D721Med (cell line): Measurements from ENCODE around the gene PAQR9.
A peak's percentile ranks its signal among the peaks of the same experiment; 100 is the strongest.

Experiments used
- DNase-seq: peaks from one replicate; pipeline ENCODE4 v3.0.0; 2011; ENCODE audit warnings: low spot score; ENCODE audit not compliant: insufficient read length
- FAIRE-seq: peaks from 2 replicates; lab custom pipeline; 2011; peaks lifted over from hg19 to GRCh38; lab: Jason Lieb, UNC
- TF ChIP-seq, protein P1 (sequence below): IDR thresholded peaks from 2 replicates; pipeline ENCODE4 v1.5.1; 2012; ENCODE audit warnings: mild to moderate bottlenecking, control low read depth; ENCODE audit not compliant: insufficient read depth; ENCODE audit errors: missing control alignments

PAQR9 gene

DNA sequence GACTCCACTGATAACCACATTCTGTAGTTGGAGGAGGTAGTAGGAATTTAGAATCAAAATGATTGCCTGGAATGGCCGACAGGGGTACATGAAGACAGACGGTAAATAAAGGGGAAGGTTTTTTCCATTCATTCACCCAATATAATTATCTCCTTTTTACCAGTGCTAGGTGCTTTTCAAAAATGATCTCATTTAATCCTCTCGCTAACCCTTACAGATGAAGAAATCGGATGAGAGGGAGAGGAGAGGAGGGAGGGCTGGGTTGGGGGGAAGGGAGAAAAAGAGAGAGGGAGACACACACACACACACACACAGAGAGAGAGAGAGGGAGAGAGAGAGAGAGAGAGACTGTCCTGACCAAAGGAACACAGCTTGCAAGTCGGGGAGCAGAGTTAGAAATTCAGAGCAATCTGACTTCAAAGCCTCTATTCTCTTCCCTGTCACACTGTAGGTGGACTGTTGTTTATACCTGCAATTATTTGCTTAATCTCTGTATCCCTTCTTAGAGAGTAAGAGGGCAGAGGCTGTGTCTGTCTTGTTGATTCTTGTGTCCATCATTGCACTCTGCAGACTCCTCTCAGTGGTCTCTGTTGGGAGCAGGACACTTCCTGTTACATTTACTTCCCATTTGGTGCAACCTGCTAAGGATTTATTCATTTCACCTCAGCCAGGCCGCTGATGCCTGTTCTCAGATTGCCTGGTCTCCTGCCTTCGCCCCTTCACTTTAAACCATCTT lies 18.7 kb upstream of the PAQR9 start:
- DNase-seq = no peak
- peak; percentile 46 for FAIRE-seq
- TF ChIP-seq, protein P1, sequence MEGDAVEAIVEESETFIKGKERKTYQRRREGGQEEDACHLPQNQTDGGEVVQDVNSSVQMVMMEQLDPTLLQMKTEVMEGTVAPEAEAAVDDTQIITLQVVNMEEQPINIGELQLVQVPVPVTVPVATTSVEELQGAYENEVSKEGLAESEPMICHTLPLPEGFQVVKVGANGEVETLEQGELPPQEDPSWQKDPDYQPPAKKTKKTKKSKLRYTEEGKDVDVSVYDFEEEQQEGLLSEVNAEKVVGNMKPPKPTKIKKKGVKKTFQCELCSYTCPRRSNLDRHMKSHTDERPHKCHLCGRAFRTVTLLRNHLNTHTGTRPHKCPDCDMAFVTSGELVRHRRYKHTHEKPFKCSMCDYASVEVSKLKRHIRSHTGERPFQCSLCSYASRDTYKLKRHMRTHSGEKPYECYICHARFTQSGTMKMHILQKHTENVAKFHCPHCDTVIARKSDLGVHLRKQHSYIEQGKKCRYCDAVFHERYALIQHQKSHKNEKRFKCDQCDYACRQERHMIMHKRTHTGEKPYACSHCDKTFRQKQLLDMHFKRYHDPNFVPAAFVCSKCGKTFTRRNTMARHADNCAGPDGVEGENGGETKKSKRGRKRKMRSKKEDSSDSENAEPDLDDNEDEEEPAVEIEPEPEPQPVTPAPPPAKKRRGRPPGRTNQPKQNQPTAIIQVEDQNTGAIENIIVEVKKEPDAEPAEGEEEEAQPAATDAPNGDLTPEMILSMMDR = peak; percentile 6

DNA sequence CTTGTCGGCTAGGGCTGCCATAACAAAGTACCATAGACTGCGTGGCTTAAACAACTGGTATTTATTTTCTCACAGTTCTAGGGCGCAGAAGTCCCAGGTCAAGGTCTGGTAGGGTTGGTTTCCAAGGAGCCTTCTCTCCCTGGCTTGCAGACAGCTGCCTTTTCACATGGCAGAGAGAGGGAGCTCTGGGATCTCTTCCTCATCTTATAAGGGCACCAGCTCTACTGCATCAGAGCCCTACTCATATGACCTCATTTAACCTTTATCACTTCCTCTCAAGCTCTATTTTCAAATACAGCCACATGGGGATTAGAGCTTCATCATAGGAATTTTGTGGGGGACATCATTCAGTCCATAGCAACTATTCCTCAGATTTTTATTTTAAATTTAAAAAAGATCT lies 17.6 kb upstream of the PAQR9 start:
- TF ChIP-seq, protein P1 = peak; percentile 13
- FAIRE-seq (no peak), DNase-seq (no peak)

DNA sequence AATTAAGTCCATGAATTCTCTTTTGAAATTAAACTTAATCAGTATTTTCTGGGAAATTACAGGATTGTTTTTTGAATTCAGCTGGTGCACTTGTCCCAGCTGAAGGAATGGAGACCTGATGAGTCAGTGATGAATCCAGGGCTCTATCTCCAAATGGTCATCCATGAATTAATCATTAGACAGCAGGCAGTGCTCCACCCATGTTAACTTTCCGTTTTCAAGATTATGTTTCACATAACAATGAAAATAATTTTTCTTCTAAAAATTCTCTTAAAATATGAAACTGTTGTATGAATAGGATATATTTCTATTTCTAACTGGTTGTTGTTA lies 13.9 kb upstream of the PAQR9 start:
- FAIRE-seq = no peak
- DNase-seq = no peak
- TF ChIP-seq, protein P1 = no peak

DNA sequence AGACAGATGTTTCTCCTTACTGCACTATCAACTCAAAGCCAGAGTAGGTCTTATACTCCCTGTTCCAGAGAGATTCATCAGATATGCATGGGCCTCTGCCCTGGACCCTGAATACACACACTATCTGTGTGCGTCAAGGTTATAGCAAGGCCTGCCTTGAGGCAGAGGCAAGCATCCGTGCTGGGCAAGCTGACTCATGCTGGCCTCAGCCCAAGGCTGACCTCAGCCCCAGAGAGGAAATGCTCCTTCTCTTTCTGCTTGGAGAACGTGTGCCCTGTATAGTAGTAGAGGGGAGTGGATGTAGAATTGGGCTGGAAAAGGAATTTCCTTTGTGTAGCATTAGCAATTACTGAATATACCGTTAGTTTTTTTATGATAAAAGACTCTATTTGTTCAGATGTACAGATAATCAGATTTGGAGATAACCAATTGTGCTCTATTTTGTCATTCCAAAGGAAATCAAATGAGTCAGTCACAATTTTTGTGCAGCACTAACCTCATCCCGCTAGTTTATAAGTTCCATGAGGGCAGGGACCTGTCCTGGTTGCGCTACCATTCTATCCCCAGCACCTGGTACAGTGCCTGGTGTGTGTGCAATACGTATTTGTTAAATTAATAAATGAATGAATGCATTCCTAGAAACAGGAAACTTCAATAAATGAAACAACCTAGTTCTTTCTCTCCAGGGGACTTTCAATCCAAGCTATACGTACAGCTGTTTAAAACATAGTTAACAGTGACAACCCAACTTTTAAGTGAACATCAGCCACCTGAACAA lies 13.3 kb upstream of the PAQR9 start:
- FAIRE-seq (no peak), DNase-seq (no peak)
- TF ChIP-seq, protein P1 = no peak

DNA sequence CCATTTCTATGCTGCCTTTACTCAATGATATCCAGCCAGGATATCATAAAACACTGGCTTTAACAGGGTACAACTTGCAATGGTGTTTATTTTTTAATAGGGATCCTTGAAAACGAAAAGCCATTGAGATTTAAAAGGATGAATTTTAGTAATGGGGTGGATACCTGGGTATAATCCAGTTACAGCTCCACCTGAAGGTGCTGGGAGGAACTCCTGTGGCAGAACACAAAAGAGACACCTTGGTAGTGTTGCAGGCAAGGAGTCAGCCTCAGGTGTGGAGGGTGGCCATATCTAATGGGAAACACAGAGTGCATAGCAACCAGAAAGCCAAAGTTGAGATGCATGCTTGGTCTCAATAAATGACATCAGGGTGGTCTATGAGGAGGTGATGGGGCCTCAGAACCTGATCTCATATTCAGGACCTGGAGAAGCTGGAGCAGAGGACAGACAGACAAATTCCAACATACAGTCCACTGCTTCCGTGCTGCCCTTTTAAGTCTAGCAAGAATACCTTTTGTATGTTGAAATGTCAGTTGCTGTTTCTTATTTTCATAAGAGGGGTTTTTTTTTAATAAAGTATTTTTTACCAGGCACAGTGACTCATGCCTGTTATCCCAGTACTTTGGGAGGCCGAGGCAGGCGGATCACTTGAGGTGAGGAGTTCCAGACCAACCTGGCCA lies 12.0 kb upstream of the PAQR9 start:
- TF ChIP-seq, protein P1 = no peak
- DNase-seq (no peak), FAIRE-seq (no peak)

DNA sequence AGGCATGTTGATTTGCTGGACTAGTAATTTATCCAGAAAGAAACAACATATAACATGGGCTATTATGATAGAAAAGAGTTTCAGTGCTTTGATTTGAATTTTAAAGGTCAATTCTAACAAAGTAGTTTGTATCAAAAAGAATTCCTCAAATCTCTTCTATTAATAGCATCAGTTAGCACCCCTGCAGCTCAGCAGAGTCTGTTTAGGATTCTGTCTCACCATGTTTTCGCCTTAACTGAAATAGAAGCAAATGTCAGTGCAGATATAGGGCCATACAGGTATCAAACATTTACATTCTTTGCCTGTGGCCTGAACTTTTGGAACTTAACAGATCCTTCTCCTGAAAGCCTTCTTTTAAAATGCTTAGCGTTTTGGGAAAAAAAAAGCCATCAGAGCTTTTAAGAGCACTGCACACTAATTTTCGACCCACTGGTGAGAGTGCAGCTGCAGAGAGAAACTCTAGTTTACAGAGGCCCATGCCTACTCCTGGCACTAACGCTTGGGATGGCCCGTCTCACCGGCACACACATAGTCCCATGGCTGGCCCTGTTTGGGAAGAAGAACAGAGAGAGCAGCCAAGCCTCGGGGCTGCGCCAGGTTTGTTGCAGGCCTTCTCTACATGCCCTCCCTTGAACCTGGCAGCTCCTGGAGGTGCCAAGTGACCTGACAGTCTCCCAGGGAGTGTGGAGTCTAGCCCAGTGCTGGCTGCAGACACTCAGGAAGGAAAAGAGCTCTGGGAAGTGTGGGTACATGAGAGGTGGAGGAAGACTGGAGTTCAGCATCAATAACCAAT lies 9.9 kb upstream of the PAQR9 start:
- DNase-seq (no peak), FAIRE-seq (no peak)
- TF ChIP-seq, protein P1 = no peak
